ENCODE data around the gene SMIM44.

The SMIM44 gene

DNA sequence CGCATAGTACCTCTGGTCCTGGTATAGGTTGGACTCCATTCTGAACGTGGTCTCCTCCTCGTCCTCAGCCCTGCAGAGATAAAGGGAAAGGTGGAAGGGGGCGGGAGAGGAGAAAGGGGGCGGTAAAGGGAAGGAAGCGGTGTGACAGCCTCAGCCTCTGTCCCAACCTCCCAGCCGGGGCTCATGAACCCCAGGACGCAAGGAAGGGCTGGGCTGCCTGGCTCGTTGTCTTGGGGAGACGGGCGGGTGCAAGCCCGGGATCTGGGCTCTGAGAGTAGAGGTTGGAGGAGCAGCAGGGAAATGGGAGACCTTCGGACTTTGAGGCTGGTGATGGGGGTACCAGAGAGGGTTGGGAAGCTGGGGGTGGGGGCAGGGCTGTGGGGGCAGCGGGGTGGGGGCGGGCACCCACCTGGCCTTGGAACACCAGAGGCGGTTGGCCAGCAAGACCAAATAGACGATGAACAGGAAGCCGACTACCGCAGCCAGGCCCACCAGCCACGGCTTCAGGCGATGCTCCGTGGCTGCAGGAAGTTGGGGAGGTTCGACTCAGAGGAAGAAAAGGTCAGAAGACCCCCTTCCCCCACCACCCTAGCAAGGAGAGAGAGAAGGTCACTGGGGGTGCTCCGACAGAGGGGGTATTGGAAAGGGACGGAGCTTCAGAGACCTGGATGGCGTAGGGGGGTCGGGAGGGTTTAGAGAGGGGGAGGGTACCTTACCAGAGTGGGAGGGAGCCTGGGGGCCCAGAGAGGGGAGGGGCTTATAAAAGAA, 4.6 kb downstream of the SMIM44 start:
- in situ Hi-C loops (cut with HindIII; ENCODE audit: low sequenced_read_pairs): no loop called here

DNA sequence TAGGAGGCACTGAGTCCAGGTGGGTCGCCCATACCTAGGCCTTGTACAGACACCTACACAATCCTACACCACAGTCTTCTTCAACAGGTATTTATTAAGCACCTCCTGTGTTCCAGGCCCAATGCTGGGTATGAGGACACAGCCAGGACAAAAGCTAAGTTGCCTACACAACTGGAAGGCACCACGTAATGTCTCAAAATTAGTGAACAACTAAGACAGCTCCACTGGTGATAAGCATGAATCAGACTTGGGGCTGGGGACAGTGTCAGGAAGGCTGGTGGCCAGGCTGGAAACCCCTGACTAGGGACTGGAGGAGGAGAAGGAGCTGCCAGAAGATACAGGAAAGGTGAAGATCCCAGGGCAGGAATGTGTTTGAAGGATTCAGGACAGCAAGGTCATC, 5.3 kb downstream of the SMIM44 start:
- in situ Hi-C loops (cut with HindIII; ENCODE audit: low sequenced_read_pairs): no loop called here

DNA sequence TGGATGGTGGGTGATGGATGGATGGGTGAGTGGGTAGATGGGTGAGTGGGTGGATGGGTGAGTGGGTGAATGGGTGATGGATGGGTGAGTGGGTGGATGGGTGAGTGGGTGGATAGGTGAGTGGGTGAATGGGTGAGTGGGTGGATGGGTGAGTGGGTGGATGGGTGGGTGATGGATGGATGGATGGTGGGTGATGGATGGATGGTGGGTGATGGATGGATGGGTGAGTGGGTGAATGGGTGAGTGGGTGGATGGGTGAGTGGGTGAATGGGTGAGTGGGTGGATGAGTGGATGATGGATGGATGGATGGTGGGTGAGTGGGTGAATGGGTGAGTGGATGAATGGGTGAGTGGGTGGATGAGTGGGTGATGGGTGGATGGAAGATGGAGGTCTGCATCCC, 5.7 kb downstream of the SMIM44 start:
- in situ Hi-C loops (cut with HindIII; ENCODE audit: low sequenced_read_pairs): no loop called here

DNA sequence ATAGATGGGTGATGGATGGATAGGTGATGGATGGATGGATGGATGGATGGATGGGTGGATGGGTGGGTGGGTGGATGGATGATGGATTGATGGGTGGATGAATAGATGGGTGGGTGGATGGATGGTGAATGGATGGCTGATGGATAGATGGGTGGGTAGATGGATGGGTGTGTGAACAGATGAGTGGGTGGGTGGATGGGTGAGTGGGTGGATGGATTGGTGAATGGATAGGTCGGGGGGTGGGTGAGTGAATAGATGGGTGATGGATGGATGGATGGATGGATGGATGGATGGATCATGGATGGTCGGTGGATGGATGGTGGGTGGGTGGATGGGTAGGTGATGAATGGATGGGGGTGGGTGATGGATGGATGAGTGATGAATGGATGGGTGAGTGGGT, 6.4 kb downstream of the SMIM44 start:
- in situ Hi-C loops (cut with HindIII; ENCODE audit: low sequenced_read_pairs): no loop called here

DNA sequence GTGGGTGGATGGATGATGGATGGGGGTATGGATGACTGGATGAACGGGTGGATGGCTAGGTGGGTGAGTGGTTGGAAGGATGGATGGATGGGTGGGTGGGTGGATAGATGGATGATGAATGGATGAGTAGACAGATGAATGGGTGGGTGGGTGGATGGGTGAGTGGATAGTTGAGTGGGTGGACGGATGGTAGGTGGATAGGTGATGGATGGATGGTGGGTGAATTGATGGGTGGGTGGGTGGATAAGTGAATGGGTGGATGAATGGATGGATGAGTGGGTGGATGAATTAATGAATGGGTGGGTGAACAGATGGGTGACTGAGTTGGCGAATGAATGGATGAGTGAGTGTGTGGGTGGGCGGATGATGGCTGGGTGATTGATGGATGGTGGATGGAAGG, 7.8 kb downstream of the SMIM44 start:
- in situ Hi-C loops (cut with HindIII; ENCODE audit: low sequenced_read_pairs): no loop called here

DNA sequence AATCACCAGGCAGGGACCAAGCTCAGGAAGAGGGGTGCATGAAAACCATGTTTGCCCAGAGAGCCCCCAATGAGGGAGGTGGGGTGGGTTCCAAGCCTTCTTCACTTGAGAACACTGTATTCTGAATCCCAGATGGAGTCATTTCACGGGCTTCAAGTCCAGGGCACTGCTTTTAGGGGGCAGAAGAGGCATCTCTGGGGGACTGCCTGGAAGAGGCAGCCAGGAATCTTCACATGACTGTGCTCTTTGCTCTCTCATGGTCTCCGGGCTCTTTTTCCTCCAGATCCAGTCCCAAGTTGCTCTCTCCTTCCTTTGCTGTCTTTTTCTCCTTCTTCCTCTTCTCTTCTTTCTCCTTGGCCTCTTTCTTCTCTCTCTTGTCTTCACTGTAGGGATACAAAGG, 8.6 kb downstream of the SMIM44 start:
- in situ Hi-C loops (cut with HindIII; ENCODE audit: low sequenced_read_pairs): no loop called here

DNA sequence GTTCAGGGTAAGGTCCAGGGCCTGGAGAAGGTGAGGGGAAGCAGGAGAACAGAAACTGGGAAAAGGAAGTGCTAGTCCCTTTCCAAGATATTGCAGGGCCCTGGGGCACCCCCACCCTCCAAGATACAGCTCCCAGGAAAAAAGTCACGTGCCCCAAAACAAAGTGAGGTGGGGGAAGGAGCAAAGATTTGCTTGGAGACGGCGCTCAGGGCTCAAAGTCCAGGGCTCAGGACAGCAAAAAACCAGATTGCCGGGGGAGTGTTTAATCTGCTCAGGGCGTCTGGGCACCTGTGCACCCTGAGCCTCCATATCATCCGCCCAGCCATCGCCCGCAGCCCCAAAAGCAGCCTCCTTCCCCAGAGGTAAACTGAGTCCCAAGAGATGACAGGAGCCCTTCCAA, 9.2 kb downstream of the SMIM44 start:
- in situ Hi-C loops (cut with HindIII; ENCODE audit: low sequenced_read_pairs): no loop called here

DNA sequence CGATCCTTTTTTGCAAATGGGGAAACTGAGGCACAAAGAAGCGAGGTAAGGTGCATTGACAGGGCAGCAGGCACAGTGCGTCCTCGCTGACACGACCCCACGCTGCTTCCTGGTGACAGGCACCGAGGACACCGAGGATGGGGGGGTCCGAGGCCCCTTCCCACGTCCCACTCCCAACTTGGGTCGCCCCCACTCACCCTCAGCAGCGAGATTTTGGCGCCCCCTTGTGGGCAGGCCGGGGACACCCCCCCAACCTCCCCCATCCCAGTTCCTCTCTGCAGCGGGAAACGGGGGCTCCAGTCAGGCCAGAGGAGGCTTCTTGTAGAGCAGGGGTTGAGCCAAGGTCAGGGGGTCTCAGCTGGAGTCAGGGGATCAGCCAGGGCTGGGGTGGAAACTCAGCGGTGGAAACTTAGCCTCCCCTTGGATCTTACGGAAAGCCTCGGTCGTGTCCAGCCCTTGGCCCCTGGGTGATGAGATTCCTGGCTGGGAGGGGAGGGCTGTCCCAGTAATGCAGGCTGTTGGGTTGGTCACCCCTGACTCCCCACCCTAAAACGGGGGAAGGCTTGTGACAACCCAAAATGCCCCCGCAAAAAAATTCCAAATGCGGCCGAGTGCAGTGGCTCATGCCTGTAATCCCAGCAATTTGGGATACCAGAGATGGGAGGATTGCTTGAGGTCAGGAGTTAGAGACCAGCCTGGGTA, 11.1 kb downstream of the SMIM44 start:
- in situ Hi-C loops (cut with HindIII; ENCODE audit: low sequenced_read_pairs): no loop called here

DNA sequence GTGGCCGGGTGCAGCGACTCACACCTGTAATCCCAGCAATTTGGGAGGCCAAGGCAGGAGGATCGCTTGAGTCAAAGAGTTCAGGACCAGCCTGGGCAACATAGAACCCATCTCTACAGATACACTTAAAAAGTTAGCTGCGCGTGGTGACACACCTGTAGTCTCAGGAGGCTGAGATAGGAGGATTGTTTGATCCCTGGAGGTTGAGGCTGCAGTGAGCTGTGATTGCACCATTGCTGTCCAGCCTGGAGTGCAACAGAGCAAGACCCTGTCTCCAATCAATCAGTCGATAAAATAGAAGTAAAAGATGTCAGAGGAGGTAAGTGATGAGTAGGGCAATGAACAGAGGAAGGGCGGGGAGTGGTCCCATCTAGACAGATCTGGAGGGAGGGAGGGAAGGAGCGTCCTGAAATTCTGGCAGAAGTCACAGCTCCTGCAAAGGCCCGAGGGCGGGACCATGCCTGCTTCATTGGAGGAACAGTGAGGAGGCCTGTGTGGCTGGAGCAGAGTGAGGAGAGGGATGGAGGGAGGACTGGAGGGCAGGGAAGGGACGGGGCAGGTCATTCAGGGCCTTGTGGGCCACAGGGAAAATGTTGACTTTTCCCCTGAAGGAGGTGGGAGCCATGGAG, 12.6 kb downstream of the SMIM44 start:
- in situ Hi-C loops (cut with HindIII; ENCODE audit: low sequenced_read_pairs): no loop called here

DNA sequence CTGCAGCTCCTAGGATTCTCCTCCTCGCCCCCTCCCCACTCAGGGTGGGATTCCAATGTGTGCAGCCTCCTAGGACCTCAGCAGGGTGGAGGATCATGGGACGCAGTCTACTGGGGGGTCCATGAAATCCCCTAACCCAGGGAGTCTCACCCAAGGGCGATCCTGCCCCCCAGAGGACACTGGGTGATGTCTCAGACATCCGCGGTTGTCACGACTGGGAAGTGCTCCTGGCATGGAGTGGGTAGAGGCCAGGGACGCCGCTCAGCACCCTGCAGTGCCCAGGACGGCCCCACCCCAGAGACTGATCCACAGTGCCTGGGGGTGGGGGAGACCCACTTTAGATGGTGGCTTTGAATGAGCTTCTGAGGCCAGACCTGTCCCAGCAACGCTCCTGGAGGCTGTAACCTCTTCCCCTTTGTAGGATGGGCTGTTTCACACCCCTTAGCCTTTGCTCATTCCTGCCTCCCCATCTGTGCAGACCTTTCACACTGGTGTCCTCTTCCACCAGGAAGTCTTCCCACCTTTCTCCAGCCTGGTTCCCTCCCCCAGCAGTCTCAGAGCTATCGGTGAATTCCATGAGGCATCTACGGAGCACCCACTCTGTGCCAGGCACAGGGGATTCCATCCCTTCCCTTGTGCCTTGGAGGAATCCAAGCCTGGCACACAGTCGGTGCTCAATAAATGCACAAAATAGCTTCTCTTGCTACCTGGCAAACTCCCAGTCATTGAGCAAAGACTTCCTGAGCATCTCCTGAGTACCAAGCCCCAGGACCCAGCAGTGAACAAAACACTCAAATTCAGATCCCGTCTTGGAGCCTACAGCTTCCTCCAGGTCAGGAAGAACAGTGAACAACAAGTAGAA, 13.4 kb downstream of the SMIM44 start:
- in situ Hi-C loops (cut with HindIII; ENCODE audit: low sequenced_read_pairs): loop anchor here (5.0 kb wide), 1 partner anchor 153 kb away; no protein-coding TSS in a partner anchor

DNA sequence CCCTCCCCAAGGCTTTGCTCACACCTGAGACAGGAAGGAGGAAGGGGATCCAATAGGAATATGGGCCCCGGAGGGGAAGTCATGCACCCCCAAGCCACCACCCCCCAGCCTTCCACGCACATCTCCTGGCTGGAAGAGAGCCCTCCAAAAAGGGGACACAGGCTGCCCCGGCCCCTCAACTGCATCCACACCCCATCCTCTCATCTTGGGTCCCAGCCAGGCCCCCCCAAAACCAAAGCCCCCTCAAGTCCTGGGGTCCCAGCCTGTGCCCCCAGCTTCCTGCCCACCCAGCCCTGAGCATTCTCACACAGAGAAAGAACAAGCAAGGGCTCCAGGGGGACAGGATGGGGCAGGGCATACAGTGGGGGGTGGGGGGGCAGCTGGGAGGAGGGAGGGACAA, 15.0 kb downstream of the SMIM44 start:
- in situ Hi-C loops (cut with HindIII; ENCODE audit: low sequenced_read_pairs): loop anchor here (5.0 kb wide), 1 partner anchor 151 kb away; no protein-coding TSS in a partner anchor

DNA sequence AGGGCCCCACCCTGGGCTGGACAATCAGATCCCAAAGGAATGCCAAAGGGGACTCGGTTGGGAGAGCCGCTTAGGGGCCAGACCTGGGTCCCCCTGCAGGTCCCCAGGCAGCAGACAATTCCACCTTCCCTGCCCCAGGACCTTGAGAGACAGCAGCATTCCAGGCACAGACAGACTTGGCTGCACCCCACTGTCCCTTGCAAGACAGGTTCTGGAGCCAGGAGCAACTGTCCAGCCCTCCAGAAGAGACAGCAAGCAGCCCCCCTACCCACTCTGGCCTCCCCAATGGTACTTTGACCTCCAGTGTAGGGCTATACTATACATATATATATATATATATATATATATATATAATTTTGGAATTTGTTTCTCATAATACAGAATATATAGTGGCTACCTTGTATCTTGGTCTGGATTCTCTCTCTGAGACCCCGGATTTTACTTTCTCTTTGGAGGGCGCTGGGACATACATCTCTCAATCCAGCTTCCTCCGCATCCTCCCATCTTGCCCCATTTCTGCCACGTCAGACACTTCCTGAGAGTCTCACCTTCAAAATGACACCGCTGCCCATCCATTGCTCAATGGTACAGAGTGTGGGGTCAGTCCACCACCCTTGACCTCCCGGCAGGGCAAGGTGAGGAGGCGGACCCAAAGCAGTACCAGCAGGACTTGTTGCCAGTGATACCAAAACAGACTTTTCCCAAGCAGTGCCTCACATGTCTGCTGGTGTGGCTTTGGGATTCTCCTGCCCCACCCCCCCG, 15.6 kb downstream of the SMIM44 start:
- in situ Hi-C loops (cut with HindIII; ENCODE audit: low sequenced_read_pairs): loop anchor here (5.0 kb wide), 1 partner anchor 150 kb away; no protein-coding TSS in a partner anchor

DNA sequence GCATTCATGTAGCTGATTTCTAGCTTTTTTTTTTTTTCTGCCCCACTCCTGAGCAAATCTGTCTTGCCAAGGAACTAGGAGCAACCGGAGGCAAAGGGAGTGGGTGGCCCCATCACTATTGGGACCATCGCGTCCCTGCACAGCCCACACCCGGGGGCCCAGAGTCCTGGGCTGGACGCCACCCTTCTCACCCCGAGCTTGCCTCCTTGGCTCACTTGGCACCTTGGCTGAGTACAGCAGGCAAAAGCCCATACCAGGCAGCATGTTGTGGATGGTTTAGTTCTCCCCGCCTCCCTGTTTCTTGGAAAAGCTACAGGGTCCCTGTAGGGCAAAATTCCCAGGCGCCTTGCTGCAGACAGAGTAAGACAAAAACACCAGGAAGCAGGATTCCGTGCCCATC, 16.6 kb downstream of the SMIM44 start:
- in situ Hi-C loops (cut with HindIII; ENCODE audit: low sequenced_read_pairs): loop anchor here (5.0 kb wide), 1 partner anchor 149 kb away; no protein-coding TSS in a partner anchor

DNA sequence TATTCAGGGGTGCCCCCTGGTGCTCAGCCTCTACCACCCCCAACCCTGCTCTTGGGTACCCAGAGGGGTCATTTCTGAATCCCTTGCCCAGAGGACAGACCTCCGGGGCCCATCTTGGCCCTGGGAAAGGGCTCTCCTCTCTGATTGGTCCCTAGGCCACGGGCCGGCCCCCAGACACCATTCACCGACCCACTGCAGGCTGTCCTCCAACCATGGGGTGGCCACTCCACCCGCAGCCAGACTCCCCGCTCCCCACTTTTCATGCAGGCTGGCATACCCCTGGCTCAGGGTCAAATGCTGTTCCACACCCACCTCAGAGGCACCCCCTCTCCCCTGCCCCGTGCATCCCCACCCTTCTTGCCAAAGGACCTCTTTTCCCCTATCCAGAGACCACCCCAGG, 17.7 kb downstream of the SMIM44 start:
- in situ Hi-C loops (cut with HindIII; ENCODE audit: low sequenced_read_pairs): loop anchor here (5.0 kb wide), 1 partner anchor 148 kb away; no protein-coding TSS in a partner anchor

DNA sequence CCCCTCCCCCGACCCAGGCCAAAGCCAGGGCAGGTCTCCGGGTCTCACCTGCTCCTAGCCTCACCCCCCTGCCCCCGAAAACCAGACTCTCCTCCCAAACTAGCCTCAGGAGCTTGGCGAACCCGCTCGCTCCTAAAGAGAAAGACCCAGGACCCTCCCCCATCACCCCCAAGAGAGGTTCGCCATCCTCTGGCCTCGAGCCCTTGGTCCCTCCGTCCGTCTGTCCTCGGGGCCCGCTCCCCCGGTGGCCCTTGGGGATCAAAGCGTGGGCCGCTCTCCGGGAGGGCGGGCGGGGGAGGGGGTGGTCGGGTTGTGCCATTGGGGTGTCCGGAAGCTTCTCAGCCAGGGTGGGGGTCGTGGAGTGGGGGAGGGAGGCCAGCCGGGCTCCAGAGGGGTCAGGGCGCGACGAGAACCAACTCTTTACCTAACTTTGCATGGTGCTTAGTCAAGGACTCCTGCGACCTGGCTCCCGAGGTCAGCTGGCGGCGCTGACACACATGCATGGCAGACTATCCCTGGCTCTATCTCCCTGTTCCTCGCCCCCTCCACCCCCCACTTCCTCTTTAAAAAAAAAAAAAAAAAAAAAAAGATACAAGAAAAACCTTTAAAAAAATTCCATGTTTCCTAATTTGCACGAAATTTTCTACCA, 18.5 kb downstream of the SMIM44 start:
- in situ Hi-C loops (cut with HindIII; ENCODE audit: low sequenced_read_pairs): loop anchor here (5.0 kb wide), 1 partner anchor 147 kb away; no protein-coding TSS in a partner anchor

DNA sequence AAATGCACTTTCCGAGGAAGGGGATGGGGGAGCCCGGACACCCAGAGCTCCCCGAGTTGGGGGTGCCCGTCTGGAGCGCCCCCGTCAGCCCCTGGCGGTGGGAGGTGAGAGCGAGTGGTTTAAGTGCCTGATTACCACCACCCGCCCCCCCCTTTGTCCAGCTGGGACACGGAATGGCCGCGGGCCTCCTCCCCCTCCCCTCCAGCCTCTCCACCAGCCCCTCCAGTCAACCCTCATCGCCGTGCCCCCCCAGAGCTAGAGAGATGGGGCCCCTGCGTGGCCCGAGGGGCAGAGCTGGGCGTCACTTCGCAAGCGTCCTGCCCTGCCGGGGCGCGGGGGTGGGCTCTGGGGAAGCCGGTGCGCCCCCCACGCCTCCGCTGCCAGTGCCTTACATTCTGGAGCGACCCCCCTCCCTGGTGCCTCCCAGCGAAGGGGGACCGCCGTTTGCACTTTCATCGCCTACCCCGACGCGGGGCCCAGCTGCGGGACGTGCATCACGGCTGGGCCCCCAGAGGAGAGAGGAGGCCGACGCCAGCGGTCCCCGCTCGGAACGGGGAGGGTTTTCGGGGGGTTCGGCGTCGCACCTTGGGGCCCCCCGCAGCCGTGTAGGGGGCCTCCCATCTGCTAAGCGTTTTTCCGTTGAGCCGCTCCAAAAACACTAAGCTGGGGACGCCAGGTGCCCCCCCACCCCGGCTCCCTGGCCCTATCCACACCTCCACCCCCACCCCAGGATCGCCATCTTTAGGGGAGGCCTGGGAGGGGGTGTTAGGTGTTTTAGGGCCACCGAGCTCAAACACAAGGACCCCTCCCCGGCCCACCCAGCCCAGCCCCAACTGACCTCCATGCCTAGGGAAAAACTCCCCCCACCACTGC, 19.3 kb downstream of the SMIM44 start:
- in situ Hi-C loops (cut with HindIII; ENCODE audit: low sequenced_read_pairs): no loop called here

DNA sequence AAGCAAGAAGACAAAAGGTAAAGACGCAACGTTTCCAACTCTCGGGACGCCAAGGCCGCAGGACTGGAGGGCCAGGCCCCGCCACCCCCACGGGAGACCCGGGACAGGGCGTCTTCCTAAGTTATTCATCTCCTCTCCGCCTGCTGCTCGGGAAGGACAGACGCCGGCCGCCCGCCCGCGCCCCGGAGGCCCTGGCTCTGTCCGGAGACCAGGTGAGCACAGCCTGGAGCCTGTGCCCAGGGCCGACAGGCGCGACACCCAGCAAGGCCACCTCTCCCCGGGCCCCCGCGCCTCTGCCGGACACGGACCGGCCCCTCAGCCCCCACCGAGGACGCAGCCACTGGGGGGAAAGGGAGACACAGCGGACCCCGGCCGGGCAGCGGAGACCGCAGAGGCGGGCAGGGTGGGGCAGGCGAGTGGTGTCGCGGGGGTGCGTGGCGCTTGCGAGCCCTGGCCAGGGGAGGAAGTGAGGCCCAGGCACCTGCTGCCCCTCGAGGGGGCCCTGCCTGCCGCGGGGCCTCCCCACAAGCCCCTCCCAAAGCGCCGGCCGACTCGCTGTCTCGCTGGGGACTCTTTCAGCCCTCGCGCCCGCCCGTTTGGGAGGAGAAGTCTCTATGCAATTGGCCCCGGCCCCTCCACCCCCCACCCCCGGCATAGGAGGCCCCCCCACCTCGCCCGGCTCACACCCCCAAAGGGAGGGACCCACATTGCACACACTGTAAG, 20.1 kb downstream of the SMIM44 start:
- in situ Hi-C loops (cut with HindIII; ENCODE audit: low sequenced_read_pairs): no loop called here

Data from endothelial cell of hepatic sinusoid (primary cell).